Activated CD4-positive, alpha-beta T cell treated with anti-CD3 and anti-CD28 coated beads for 36 hours (primary cell): ENCODE data around the gene INPP5J. TPM values are rescaled to one million over a fixed set of nuclear protein-coding genes. Genes with fewer than 3 reads are reported as not detected.
A peak's percentile ranks its signal among the peaks of the same experiment; 100 is the strongest.

ENCODE experiments used
- ATAC-seq: fragments of 200-7000 bp; cut with Tn5 transposase; one replicate; pipeline ENCODE4 v1.10.0; 2021; ENCODE audit warnings: mild to moderate bottlenecking, moderate library complexity
- CTCF ChIA-PET: fragments of 350-600 bp; sonication (Branson Sonifier 250); formaldehyde crosslinking; loops from one replicate; lab custom pipeline; 2021; ENCODE audit warnings: antibody characterized with exemption; lab: Charles Lee
- POLR2A ChIA-PET: fragments of 350-600 bp; sonication (Branson Sonifier 250); formaldehyde crosslinking; loops from one replicate; lab custom pipeline; 2021; ENCODE audit warnings: antibody characterized with exemption, inconsistent platforms; lab: Charles Lee
- DNase-seq: peaks from one replicate; pipeline ENCODE4 v3.0.0-alpha.2; 2020
- H3K27ac Mint-ChIP-seq: one replicate; pipeline ENCODE4 v1.8.0; 2021; ENCODE audit warnings: mixed read lengths
- H3K27me3 Mint-ChIP-seq: one replicate; pipeline ENCODE4 v1.8.0; 2021; ENCODE audit warnings: mixed read lengths
- H3K36me3 Mint-ChIP-seq: one replicate; pipeline ENCODE4 v1.8.0; 2021; ENCODE audit warnings: low read depth, mixed read lengths
- H3K4me1 Mint-ChIP-seq: one replicate; pipeline ENCODE4 v1.8.0; 2021; ENCODE audit warnings: mixed read lengths
- H3K4me3 Mint-ChIP-seq: one replicate; pipeline ENCODE4 v1.8.0; 2021; ENCODE audit warnings: mild to moderate bottlenecking, moderate library complexity, mixed read lengths
- H3K9me3 Mint-ChIP-seq: one replicate; pipeline ENCODE4 v1.8.0; 2021; ENCODE audit warnings: low read depth, mixed read lengths
- intact Hi-C, 2 experiments: fragments of 100-400 bp; cut with DNase I in 1 of 2; cut with micrococcal nuclease in 1 of 2; formaldehyde crosslinking; loops; one replicate each; pipeline versions ENCODE4 v1.14.2 to v1.15.1; 2022 to 2024; cut with DNase I, micrococcal nuclease
- microRNA-seq: library from miRNA; unstranded; fragments of <30 nt; microRNA quantifications from one replicate; pipeline ENCODE4 v1.2.0, GENCODE V29; 2021; ENCODE audit warnings: borderline replicate concordance
- total RNA-seq, 2 experiments: library from RNA; stranded (reverse); gene quantifications; one replicate each; pipeline ENCODE4 v1.2.3, GENCODE V29; 2021

The INPP5J gene
- total RNA-seq, 2 experiments from 2014 or later, result 0.11 to 0.23 TPM

DNA sequence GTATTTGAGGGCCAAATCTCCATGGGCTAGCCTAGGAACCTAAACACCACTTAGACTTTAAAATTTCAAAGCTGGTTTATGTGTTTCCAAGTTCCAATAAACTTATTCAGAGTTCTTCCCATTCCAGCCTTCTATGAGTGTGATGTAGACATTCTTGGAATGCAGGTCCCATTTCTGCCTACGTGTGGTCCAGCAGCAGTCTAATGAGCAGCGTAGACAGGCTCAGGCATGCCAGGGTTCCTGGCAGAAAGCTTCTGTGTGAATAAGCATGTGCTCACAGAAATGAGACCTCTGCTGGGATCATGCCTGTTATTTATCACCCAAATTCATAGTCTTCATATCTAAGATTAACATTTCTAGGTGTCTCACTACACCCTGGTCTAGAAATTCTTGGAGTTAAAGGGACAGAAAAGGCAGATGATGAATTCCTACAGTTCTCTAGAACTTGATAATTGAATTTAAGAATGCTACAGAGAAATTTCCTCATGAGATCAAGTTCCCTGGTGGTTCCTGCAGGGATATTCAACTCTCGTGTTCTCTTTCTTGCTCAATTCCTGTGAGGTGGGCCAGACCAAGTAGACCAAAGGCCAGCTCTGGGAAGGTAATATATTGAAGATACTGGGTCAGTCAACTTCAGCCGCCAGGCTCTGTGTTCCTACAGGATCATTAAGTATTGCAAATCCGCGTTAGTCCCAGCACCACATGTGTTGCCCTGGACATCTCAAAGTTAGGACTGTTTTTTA is 54.8 kb downstream of the INPP5J start:
- H3K4me1 Mint-ChIP-seq, result peaks cover 38% of the 10 kb centered on the region
- ATAC-seq (no peak), DNase-seq (no peak)
- CTCF ChIA-PET, result interaction anchor here (1.0 kb wide), 1 partner anchor 34 kb away, joined by 3 read pairs; no protein-coding TSS in a partner anchor
- peaks cover 25% of the 10 kb centered on the region for H3K36me3 Mint-ChIP-seq
- intact Hi-C loops, result no loop called here
- H3K27ac Mint-ChIP-seq, result no peak overlapping the region
- peaks cover 2% of the 10 kb centered on the region for H3K9me3 Mint-ChIP-seq
- H3K27me3 Mint-ChIP-seq, result no peaks in the 10 kb centered on the region
- POLR2A ChIA-PET, result interaction anchor here (0.6 kb wide), 2 partner anchors 109 to 160 kb away, joined by 3 to 10 read pairs; no protein-coding TSS in a partner anchor
- no peak overlapping the region for H3K4me3 Mint-ChIP-seq

DNA sequence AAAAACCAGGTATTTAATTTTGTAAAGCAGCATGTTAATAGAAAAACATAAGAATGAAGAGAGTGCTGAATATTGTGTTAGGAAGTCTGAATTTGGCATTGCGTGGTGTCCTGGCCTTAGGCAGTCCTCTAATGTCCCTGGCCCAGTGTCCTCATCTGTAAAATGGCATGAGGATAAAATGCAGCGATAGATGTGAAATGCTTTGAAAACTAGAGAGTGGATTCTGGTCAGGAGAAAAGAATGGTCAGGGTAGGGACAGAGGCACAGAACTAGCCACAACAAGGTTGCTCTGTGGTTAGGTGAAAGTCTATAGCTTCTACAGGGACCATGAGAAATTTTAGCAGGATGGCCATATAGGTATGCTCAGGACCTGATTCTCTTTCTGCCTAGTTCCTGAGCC is 56.1 kb downstream of the INPP5J start:
- Mint-ChIP-seq H3K4me3 (no peak overlapping the region), H3K27me3 (no peaks in the 10 kb centered on the region), H3K4me1 (peaks cover 26% of the 10 kb centered on the region), H3K36me3 (peaks cover 25% of the 10 kb centered on the region), H3K9me3 (peaks cover 2% of the 10 kb centered on the region), H3K27ac (no peak overlapping the region)
- intact Hi-C loops, result no loop called here
- ATAC-seq, result no peak
- DNase-seq, result no peak
- CTCF ChIA-PET, result interaction anchor here (1.8 kb wide), 1 partner anchor 11 kb away, joined by 7 read pairs; no protein-coding TSS in a partner anchor
- POLR2A ChIA-PET, result no interaction called here

DNA sequence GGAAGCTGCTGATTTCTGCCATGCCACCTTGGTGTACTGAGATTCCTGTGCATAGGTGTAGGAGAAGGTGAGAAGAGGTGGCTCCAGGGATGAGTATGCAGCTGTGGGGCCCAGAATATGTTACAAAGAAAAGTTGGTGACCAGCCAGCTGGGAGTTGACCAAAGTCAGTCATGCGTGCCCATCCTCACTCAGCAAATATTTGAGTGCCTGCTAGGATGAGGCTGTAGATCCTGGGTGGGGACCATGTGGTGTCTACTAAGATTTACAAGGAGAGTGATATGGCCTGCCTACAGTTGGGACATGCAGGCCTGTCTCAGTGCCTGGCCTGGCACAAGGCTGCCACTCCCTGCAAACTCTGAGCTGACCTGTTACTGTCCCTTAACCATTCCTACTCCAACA is 56.6 kb downstream of the INPP5J start:
- intact Hi-C loops, result no loop called here
- no peaks in the 10 kb centered on the region for H3K27me3 Mint-ChIP-seq
- DNase-seq, result no peak
- peaks cover 2% of the 10 kb centered on the region for H3K9me3 Mint-ChIP-seq
- H3K27ac Mint-ChIP-seq, result no peak overlapping the region
- H3K4me3 Mint-ChIP-seq, result no peak overlapping the region
- H3K36me3 Mint-ChIP-seq, result peaks cover 25% of the 10 kb centered on the region
- peak; percentile 26 for ATAC-seq
- peaks cover 21% of the 10 kb centered on the region for H3K4me1 Mint-ChIP-seq
- POLR2A ChIA-PET, result no interaction called here
- CTCF ChIA-PET, result interaction anchor here (1.8 kb wide), 1 partner anchor 11 kb away, joined by 7 read pairs; no protein-coding TSS in a partner anchor

DNA sequence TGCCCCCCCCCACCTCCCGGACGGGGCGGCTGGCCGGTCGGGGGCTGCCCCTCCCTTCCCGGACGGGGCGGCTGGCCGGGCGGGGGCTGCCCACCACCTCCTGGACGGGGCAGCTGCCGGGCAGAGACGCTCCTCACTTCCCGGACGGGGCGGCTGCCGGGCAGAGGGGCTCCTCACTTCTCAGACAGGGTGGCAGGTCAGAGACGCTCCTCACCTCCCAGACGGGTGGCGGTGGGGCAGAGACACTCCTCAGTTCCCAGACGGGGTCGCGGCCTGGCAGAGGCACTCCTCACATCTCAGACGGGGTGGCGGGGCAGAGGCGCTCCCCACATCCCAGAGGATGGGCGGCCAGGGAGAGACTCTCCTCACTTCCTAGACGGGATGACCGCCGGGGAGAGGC is 61.2 kb downstream of the INPP5J start:
- H3K9me3 Mint-ChIP-seq, result peaks cover 2% of the 10 kb centered on the region
- DNase-seq (no peak), ATAC-seq (no peak)
- H3K4me1 Mint-ChIP-seq, result peaks cover 8% of the 10 kb centered on the region
- peaks cover 23% of the 10 kb centered on the region for H3K36me3 Mint-ChIP-seq
- H3K27me3 Mint-ChIP-seq, result no peaks in the 10 kb centered on the region
- no peak overlapping the region for H3K4me3 Mint-ChIP-seq
- no peak overlapping the region for H3K27ac Mint-ChIP-seq
- ChIA-PET CTCF (no interaction called here), POLR2A (no interaction called here)
- intact Hi-C loops, result no loop called here

Small RNAs within 50 kb of the gene (microRNA-seq; reads per million reads assigned to microRNA genes)
- 9.9 reads per million, percentile 29 among the genes with 10 or more reads in this experiment for gene MIR3928

Other genes starting within 250 kb of the INPP5J start
- gene MORC2, start 154.2 kb upstream of the INPP5J start, total RNA-seq, result 10 to 100 TPM; 24.0 to 24.1 TPM
- 10 to 100 TPM; 46.8 to 56.4 TPM for gene TUG1, start 153.7 kb upstream of the INPP5J start, total RNA-seq
- gene SMTN, start 41.6 kb upstream of the INPP5J start, total RNA-seq, result 10 to 100 TPM; 40.1 to 45.8 TPM
- 10 to 100 TPM in 1 of 2 experiments, 1 to 10 TPM in 1; 8.8 to 12.2 TPM for gene SELENOM, start 15.4 kb upstream of the INPP5J start, total RNA-seq
- not detected for gene PLA2G3, start 17.5 kb downstream of the INPP5J start, total RNA-seq
- 10 to 100 TPM; 15.7 to 16.1 TPM for gene RNF185, start 37.2 kb downstream of the INPP5J start, total RNA-seq
- gene LIMK2, start 89.3 kb downstream of the INPP5J start, total RNA-seq, result 10 to 100 TPM; 31.8 to 34.4 TPM
- 10 to 100 TPM; 14.2 to 15.1 TPM for gene PIK3IP1, start 169.5 kb downstream of the INPP5J start, total RNA-seq
- gene PATZ1, start 223.4 kb downstream of the INPP5J start, total RNA-seq, result 10 to 100 TPM; 22.9 to 23.9 TPM